Measurements from ENCODE around the gene KIAA0586. TPM values are rescaled to one million over a fixed set of nuclear protein-coding genes. Genes with fewer than 3 reads are reported as not detected.

The KIAA0586 gene
- total RNA-seq, 1 donor from 2014 or later = 27.8 TPM

GRCh38 chr14:58598028-58598803 lies 170.7 kb downstream of the KIAA0586 start:
- Mint-ChIP-seq H3K36me3 (ENCODE audit: unreplicated experiment) (no peaks in the 10 kb centered on the region), H3K4me3 (ENCODE audit: unreplicated experiment) (no peak overlapping the region), H3K4me1 (ENCODE audit: low read depth, unreplicated experiment) (no peaks in the 10 kb centered on the region), H3K27me3 (ENCODE audit: unreplicated experiment) (peaks cover 2% of the 10 kb centered on the region), H3K27ac (ENCODE audit: unreplicated experiment) (no peak overlapping the region), H3K9me3 (ENCODE audit: unreplicated experiment) (no peaks in the 10 kb centered on the region)
- no peak for TF ChIP-seq CTCF (IDR thresholded peaks at IDR 0.05; ENCODE audit: partially characterized antibody, unreplicated experiment)
- DNase-seq = no peak

- peaks cover 2% of the 10 kb centered on the region for H3K27me3 Mint-ChIP-seq (ENCODE audit: unreplicated experiment)
- H3K4me1 Mint-ChIP-seq (ENCODE audit: low read depth, unreplicated experiment) = no peaks in the 10 kb centered on the region
- no peak for TF ChIP-seq CTCF (IDR thresholded peaks at IDR 0.05; ENCODE audit: partially characterized antibody, unreplicated experiment)
- DNase-seq = no peak
- H3K9me3 Mint-ChIP-seq (ENCODE audit: unreplicated experiment) = no peaks in the 10 kb centered on the region
- no peaks in the 10 kb centered on the region for H3K36me3 Mint-ChIP-seq (ENCODE audit: unreplicated experiment)
- no peak overlapping the region for H3K27ac Mint-ChIP-seq (ENCODE audit: unreplicated experiment)
- H3K4me3 Mint-ChIP-seq (ENCODE audit: unreplicated experiment) = no peak overlapping the region
Measured at GRCh38 chr14:58598804-58599525, 171.4 kb downstream of the KIAA0586 start.

- Mint-ChIP-seq H3K4me3 (ENCODE audit: unreplicated experiment) (no peak overlapping the region), H3K36me3 (ENCODE audit: unreplicated experiment) (no peaks in the 10 kb centered on the region), H3K4me1 (ENCODE audit: low read depth, unreplicated experiment) (no peaks in the 10 kb centered on the region), H3K9me3 (ENCODE audit: unreplicated experiment) (no peaks in the 10 kb centered on the region), H3K27me3 (ENCODE audit: unreplicated experiment) (peaks cover 2% of the 10 kb centered on the region), H3K27ac (ENCODE audit: unreplicated experiment) (no peak overlapping the region)
- no peak for DNase-seq
- TF ChIP-seq CTCF (IDR thresholded peaks at IDR 0.05; ENCODE audit: partially characterized antibody, unreplicated experiment) = no peak
Measured at GRCh38 chr14:58599707-58600106, 172.2 kb downstream of the KIAA0586 start.

Other genes with a start within 250 kb of the KIAA0586 start
- 120 TPM for gene ACTR10, start 227.6 kb upstream of the KIAA0586 start, total RNA-seq (ENCODE audit: unreplicated experiment)
- gene PSMA3, start 182.9 kb upstream of the KIAA0586 start, total RNA-seq (ENCODE audit: unreplicated experiment) = 116 TPM
- gene ARID4A, start 129.2 kb upstream of the KIAA0586 start, total RNA-seq (ENCODE audit: unreplicated experiment) = 22.4 TPM
- not detected for gene TOMM20L, start 31.8 kb upstream of the KIAA0586 start, total RNA-seq (ENCODE audit: unreplicated experiment)
- 41.6 TPM for gene TIMM9, start 188 bp upstream of the KIAA0586 start, total RNA-seq (ENCODE audit: unreplicated experiment)
- gene DACT1, start 210.2 kb downstream of the KIAA0586 start, total RNA-seq (ENCODE audit: unreplicated experiment) = 39.9 TPM